Astrocyte (in vitro differentiated cells and primary cell): ENCODE results near the gene KRTCAP2. TPM values are rescaled to one million over a fixed set of nuclear protein-coding genes. Genes with fewer than 3 reads are reported as not detected.
A peak's percentile ranks its signal among the peaks of the same experiment; 100 is the strongest.

ENCODE experiments used
- DNase-seq: peaks from one replicate; pipeline ENCODE4 v3.0.0-alpha.2; 2010; ENCODE audit warnings: low read depth
- FAIRE-seq: peaks from 2 replicates; lab custom pipeline; 2011; peaks lifted over from hg19 to GRCh38; lab: Jason Lieb, UNC
- H2AFZ ChIP-seq: 2 replicates; pipeline ENCODE4 v1.6.0; 2012; ENCODE audit warnings: low read depth, low read length, inconsistent platforms
- H3K27ac ChIP-seq: 2 replicates; pipeline ENCODE4 v1.5.1; 2011; ENCODE audit warnings: low read depth, low read length, inconsistent platforms
- H3K27me3 ChIP-seq: 2 replicates; pipeline ENCODE4 v1.6.0; 2011; ENCODE audit warnings: low read length, inconsistent platforms; ENCODE audit not compliant: insufficient read depth
- H3K36me3 ChIP-seq: 2 replicates; pipeline ENCODE4 v1.5.1; 2011; ENCODE audit warnings: low read length, inconsistent platforms; ENCODE audit not compliant: insufficient read depth
- H3K4me1 ChIP-seq: 2 replicates; pipeline ENCODE4 v1.5.1; 2011; ENCODE audit warnings: low read length, inconsistent platforms; ENCODE audit not compliant: insufficient read depth
- H3K4me2 ChIP-seq: 2 replicates; pipeline ENCODE4 v1.6.0; 2012; ENCODE audit warnings: low read length, inconsistent platforms
- H3K4me3 ChIP-seq: 2 replicates; pipeline ENCODE4 v1.5.1; 2011; ENCODE audit warnings: low read depth, mild to moderate bottlenecking, low read length, inconsistent platforms; ENCODE audit not compliant: insufficient read depth
- H3K79me2 ChIP-seq: 2 replicates; pipeline ENCODE4 v1.6.0; 2012; ENCODE audit warnings: mild to moderate bottlenecking, low read length, inconsistent platforms; ENCODE audit not compliant: insufficient read depth
- H3K9ac ChIP-seq: 2 replicates; pipeline ENCODE4 v1.6.0; 2012; ENCODE audit warnings: mild to moderate bottlenecking, low read length, inconsistent platforms
- H3K9me3 ChIP-seq: 2 replicates; pipeline ENCODE4 v1.5.1; 2012; ENCODE audit warnings: low read depth, mild to moderate bottlenecking, low read length, inconsistent platforms; ENCODE audit not compliant: insufficient read depth
- H4K20me1 ChIP-seq: 2 replicates; pipeline ENCODE4 v1.6.0; 2012; ENCODE audit warnings: low read length, inconsistent platforms; ENCODE audit not compliant: insufficient read depth
- H3K27ac Mint-ChIP-seq: one replicate; pipeline ENCODE4 v1.8.0; 2021; ENCODE audit warnings: mild to moderate bottlenecking, mixed read lengths; ENCODE audit not compliant: unreplicated experiment
- H3K27me3 Mint-ChIP-seq: one replicate; pipeline ENCODE4 v1.8.0; 2021; ENCODE audit warnings: low read depth, mixed read lengths; ENCODE audit not compliant: unreplicated experiment
- H3K36me3 Mint-ChIP-seq: one replicate; pipeline ENCODE4 v1.8.0; 2021; ENCODE audit warnings: low read depth, mixed read lengths; ENCODE audit not compliant: unreplicated experiment
- H3K4me1 Mint-ChIP-seq: one replicate; pipeline ENCODE4 v1.8.0; 2021; ENCODE audit warnings: low read depth, mixed read lengths; ENCODE audit not compliant: unreplicated experiment
- H3K4me3 Mint-ChIP-seq: one replicate; pipeline ENCODE4 v1.8.0; 2021; ENCODE audit warnings: mild to moderate bottlenecking, moderate library complexity, mixed read lengths; ENCODE audit not compliant: unreplicated experiment
- H3K9me3 Mint-ChIP-seq: one replicate; pipeline ENCODE4 v1.8.0; 2021; ENCODE audit warnings: mild to moderate bottlenecking, mixed read lengths; ENCODE audit not compliant: unreplicated experiment
- EZH2 ChIP-seq: IDR thresholded peaks from 2 replicates; pipeline ENCODE4 v1.6.1; 2012; ENCODE audit warnings: mild to moderate bottlenecking, low read length, inconsistent platforms; ENCODE audit not compliant: insufficient read depth
- total RNA-seq: library from RNA; stranded (reverse); gene quantifications from 2 replicates; pipeline ENCODE4 v1.2.1, GENCODE V29; 2021
- TF ChIP-seq, protein P1 (sequence below): IDR thresholded peaks from 2 replicates; pipeline ENCODE4 v1.5.1; 2011; ENCODE audit warnings: low read depth, mild to moderate bottlenecking, inconsistent platforms, low read length, moderate library complexity; ENCODE audit not compliant: insufficient read depth

Gene KRTCAP2
- total RNA-seq, 1 donor from 2014 or later, result 161 TPM

DNA sequence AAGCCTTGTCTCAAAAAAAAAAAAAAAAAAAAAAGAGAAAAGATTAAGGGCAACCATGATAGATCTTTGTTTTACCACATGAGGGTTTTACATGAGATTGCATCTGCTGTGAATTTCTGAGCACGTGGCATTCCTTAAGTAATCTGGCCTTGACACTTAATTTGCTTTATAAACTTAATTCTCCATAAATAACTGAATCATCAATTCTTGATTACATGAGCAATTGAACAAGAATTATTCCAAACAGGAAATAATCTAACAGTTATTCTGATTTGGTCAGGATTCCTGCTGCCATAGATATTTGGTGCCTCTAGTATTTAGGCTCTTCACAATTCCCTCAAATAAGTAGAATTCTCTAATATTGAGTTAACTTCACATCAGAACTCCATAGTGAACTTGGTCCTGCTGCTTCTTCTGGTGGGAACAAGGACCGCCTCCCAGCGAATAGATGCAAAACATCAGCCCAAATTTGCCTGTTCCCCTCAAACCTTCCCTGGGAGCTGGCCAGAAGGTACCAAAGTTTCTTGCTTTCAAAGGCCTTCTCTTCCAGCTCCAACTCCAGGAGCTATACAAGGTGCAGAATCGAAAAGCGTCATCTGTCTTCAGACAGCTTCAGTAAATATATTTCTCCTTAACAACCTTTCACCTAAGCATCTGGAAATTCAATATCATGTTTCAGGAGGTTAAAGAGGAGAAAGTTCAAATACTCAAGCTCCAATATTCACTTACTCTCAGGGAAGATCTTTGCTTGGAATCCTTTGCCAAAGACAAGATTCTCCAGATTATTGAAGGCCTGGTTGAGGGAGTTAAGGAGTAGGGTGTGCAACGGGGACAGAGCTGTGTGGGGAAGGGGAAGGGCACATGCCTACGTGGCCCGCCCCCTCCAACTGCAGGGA lies 1.0 kb downstream of the KRTCAP2 start:
- no peaks in the 10 kb centered on the region for H3K9me3 Mint-ChIP-seq
- TF ChIP-seq, protein P1, sequence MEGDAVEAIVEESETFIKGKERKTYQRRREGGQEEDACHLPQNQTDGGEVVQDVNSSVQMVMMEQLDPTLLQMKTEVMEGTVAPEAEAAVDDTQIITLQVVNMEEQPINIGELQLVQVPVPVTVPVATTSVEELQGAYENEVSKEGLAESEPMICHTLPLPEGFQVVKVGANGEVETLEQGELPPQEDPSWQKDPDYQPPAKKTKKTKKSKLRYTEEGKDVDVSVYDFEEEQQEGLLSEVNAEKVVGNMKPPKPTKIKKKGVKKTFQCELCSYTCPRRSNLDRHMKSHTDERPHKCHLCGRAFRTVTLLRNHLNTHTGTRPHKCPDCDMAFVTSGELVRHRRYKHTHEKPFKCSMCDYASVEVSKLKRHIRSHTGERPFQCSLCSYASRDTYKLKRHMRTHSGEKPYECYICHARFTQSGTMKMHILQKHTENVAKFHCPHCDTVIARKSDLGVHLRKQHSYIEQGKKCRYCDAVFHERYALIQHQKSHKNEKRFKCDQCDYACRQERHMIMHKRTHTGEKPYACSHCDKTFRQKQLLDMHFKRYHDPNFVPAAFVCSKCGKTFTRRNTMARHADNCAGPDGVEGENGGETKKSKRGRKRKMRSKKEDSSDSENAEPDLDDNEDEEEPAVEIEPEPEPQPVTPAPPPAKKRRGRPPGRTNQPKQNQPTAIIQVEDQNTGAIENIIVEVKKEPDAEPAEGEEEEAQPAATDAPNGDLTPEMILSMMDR, result no peak
- TF ChIP-seq EZH2, result no peak
- H2AFZ ChIP-seq, result peak overlapping the region; percentile 81
- H3K27me3 Mint-ChIP-seq, result no peaks in the 10 kb centered on the region
- H3K27ac Mint-ChIP-seq, result peak overlapping the region; percentile 98
- H3K4me1 Mint-ChIP-seq, result peaks cover 25% of the 10 kb centered on the region
- no peak for FAIRE-seq
- H3K79me2 ChIP-seq, result peaks cover 34% of the 10 kb centered on the region
- H3K9me3 ChIP-seq, result no peaks in the 10 kb centered on the region
- H3K36me3 ChIP-seq, result peaks cover 11% of the 10 kb centered on the region
- peaks cover 17% of the 10 kb centered on the region for H3K36me3 Mint-ChIP-seq
- no peak for DNase-seq
- H3K4me1 ChIP-seq, result peaks cover 22% of the 10 kb centered on the region
- peak overlapping the region; percentile 93 for H3K27ac ChIP-seq
- H3K4me2 ChIP-seq, result peak overlapping the region; percentile 92
- peak overlapping the region; percentile 96 for H3K9ac ChIP-seq
- peak overlapping the region; percentile 84 for H3K4me3 ChIP-seq
- H4K20me1 ChIP-seq, result peaks cover 12% of the 10 kb centered on the region
- peak overlapping the region; percentile 97 for H3K4me3 Mint-ChIP-seq
- H3K27me3 ChIP-seq, result no peaks in the 10 kb centered on the region

GRCh38 chr1:155170806-155171205 lies 2.3 kb downstream of the KRTCAP2 start:
- Histone ChIP-seq H3K9me3 (no peaks in the 10 kb centered on the region), H3K27ac (no peak overlapping the region), H3K9ac (no peak overlapping the region), H3K36me3 (peaks cover 11% of the 10 kb centered on the region), H4K20me1 (peaks cover 8% of the 10 kb centered on the region), H2AFZ (no peak overlapping the region), H3K27me3 (no peaks in the 10 kb centered on the region), H3K4me1 (peaks cover 22% of the 10 kb centered on the region), H3K79me2 (peaks cover 34% of the 10 kb centered on the region), H3K4me2 (no peak overlapping the region), H3K4me3 (no peak overlapping the region)
- DNase-seq, result no peak
- FAIRE-seq, result no peak
- peaks cover 13% of the 10 kb centered on the region for H3K36me3 Mint-ChIP-seq
- no peak overlapping the region for H3K4me3 Mint-ChIP-seq
- H3K27ac Mint-ChIP-seq, result no peak overlapping the region
- H3K9me3 Mint-ChIP-seq, result no peaks in the 10 kb centered on the region
- TF ChIP-seq EZH2, result no peak
- TF ChIP-seq, protein P1, result no peak
- H3K27me3 Mint-ChIP-seq, result peaks cover 2% of the 10 kb centered on the region
- peaks cover 21% of the 10 kb centered on the region for H3K4me1 Mint-ChIP-seq
